K562 (cell line): ENCODE measurements around the gene OR11A1. TPM values are rescaled to one million over a fixed set of nuclear protein-coding genes. Genes with fewer than 3 reads are reported as not detected.

Source experiments
- ATAC-seq: fragments of 200-7000 bp; cut with Tn5 transposase; 3 replicates; pipeline ENCODE4 v1.9.1; 2020; ENCODE audit warnings: moderate library complexity
- BruUV-seq: library from RNA; stranded (reverse); fragments of 400-500 nt; replicated peaks from 2 replicates; lab custom pipeline; 2021; lab: Mats Ljungman, UMichigan
- CTCF ChIA-PET: fragments of 300-600 bp; formaldehyde crosslinking; extraction: SDS; loops from one replicate; lab custom pipeline; 2021; ENCODE audit warnings: low intra/inter-chr PET ratio; lab: Yijun Ruan, JAX
- POLR2A ChIA-PET: fragments of 300-600, 350-650 bp; sonication (Branson Sonifier 250); formaldehyde crosslinking; extraction: SDS; loops from one replicate; lab custom pipeline; 2021; ENCODE audit warnings: antibody characterized with exemption, inconsistent platforms; lab: Yijun Ruan, JAX
- DNase-seq, 4 experiments: peaks; one replicate each; pipeline versions ENCODE4 v3.0.0 to v3.0.0-alpha.2; 2011 to 2018; ENCODE audit warnings: low spot score in 3 of 4, mixed read lengths in 3 of 4; ENCODE audit errors: extremely low read depth in 1 of 4
- FAIRE-seq: peaks from 2 replicates; lab custom pipeline; 2011; peaks lifted over from hg19 to GRCh38; lab: Jason Lieb, UNC
- H2AFZ ChIP-seq: 2 replicates; pipeline ENCODE4 v1.6.0; 2011; ENCODE audit warnings: low read depth, low read length, control low read depth, inconsistent platforms
- H3K27ac ChIP-seq: fragments of 200-600 bp; 3 replicates; pipeline ENCODE4 v1.8.0; 2011; ENCODE audit warnings: low read depth, mild to moderate bottlenecking, control low read depth, inconsistent platforms, low read length, moderate library complexity, mixed read lengths; ENCODE audit errors: extremely low read depth
- H3K27me3 ChIP-seq, 2 experiments: fragments of 300-600 bp in 1 of 2; 2 replicates in 1 of 2; 3 replicates in 1 of 2; pipeline versions ENCODE4 v1.6.0 to v1.8.0; 2011; ENCODE audit warnings: inconsistent platforms in 2 of 2, low read length in 2 of 2, mild to moderate bottlenecking in 1 of 2, mixed read lengths in 1 of 2, moderate library complexity in 1 of 2; ENCODE audit not compliant: control insufficient read depth in 2 of 2, insufficient read depth in 2 of 2
- H3K36me3 ChIP-seq: fragments of 300-600 bp; 3 replicates; pipeline ENCODE4 v1.8.0; 2011; ENCODE audit warnings: mild to moderate bottlenecking, low read length, inconsistent platforms; ENCODE audit not compliant: control insufficient read depth, insufficient read depth
- H3K4me1 ChIP-seq, 2 experiments: fragments of 200-600 bp in 1 of 2; replicated peaks in 1 of 2; 2 replicates in 1 of 2; 3 replicates in 1 of 2; pipeline versions ENCODE4 v1.5.1 to v1.8.0; 2011; ENCODE audit warnings: inconsistent platforms in 2 of 2, low read length in 2 of 2, mild to moderate bottlenecking in 1 of 2, mixed read lengths in 1 of 2, moderate library complexity in 1 of 2; ENCODE audit not compliant: control insufficient read depth in 2 of 2, insufficient read depth in 2 of 2
- H3K4me2 ChIP-seq: 2 replicates; pipeline ENCODE4 v1.6.1; 2011; ENCODE audit warnings: low read length, control low read depth, inconsistent platforms, mixed read lengths; ENCODE audit not compliant: insufficient read depth
- H3K4me3 ChIP-seq: fragments of 200-600 bp; sonication (generic), shearing (Covaris generic); 2 replicates; pipeline ENCODE4 v1.5.1; 2016; ENCODE audit warnings: control low read depth, inconsistent platforms
- H3K79me2 ChIP-seq: fragments of 200-600 bp; 3 replicates; pipeline ENCODE4 v1.8.0; 2011; ENCODE audit warnings: low read length, inconsistent platforms; ENCODE audit not compliant: control insufficient read depth, insufficient read depth
- H3K9ac ChIP-seq, 2 experiments: 2 replicates each; pipeline versions ENCODE4 v1.6.0 to v1.6.1; 2011; ENCODE audit warnings: low read depth in 2 of 2, low read length in 2 of 2, control low read depth in 1 of 2, inconsistent platforms in 1 of 2, mild to moderate bottlenecking in 1 of 2, mixed read lengths in 1 of 2; ENCODE audit not compliant: insufficient read depth in 1 of 2
- H3K9me1 ChIP-seq: one replicate; pipeline ENCODE4 v1.6.0; 2011; ENCODE audit warnings: inconsistent platforms, mild to moderate bottlenecking, low read length, moderate library complexity; ENCODE audit not compliant: control insufficient read depth, insufficient read depth
- H3K9me3 ChIP-seq: replicated peaks from 2 replicates; pipeline ENCODE4 v1.5.1; 2011; ENCODE audit warnings: low read depth, low read length, inconsistent platforms; ENCODE audit not compliant: control insufficient read depth, insufficient read depth
- H4K20me1 ChIP-seq: replicated peaks from 2 replicates; pipeline ENCODE4 v1.6.1; 2011; ENCODE audit warnings: low read length, inconsistent platforms, mixed read lengths; ENCODE audit not compliant: control insufficient read depth, insufficient read depth
- CHD4 ChIP-seq: fragments of 200-600 bp; sonication (generic); IDR thresholded peaks from 3 replicates; pipeline ENCODE4 v1.6.1; 2012; ENCODE audit warnings: low read depth, mild to moderate bottlenecking, mixed read lengths, low read length, inconsistent platforms; ENCODE audit not compliant: insufficient read depth, insufficient replicate concordance, poor library complexity, severe bottlenecking
- DACH1 ChIP-seq: fragments of 450-650 bp; IDR thresholded peaks from 2 replicates; pipeline ENCODE4 v1.6.1; 2018; ENCODE audit not compliant: partially characterized antibody
- DDX20 ChIP-seq: fragments of 450-650 bp; IDR thresholded peaks from 2 replicates; pipeline ENCODE4 v1.6.1; 2016; ENCODE audit warnings: missing genetic modification characterization, low read depth, mild to moderate bottlenecking, missing compliant biosample characterization, moderate library complexity
- ESRRA ChIP-seq: fragments of 450-650 bp; IDR thresholded peaks from 2 replicates; pipeline ENCODE4 v1.6.1; 2014; ENCODE audit warnings: low read depth, mild to moderate bottlenecking, moderate library complexity, borderline replicate concordance
- HNRNPUL1 ChIP-seq: fragments of 200-400 bp; formaldehyde crosslinking; IDR thresholded peaks from 2 replicates; pipeline ENCODE4 v1.6.1; 2017; ENCODE audit warnings: low read length
- IRF2 ChIP-seq: sonication (generic); formaldehyde crosslinking; IDR thresholded peaks from 2 replicates; pipeline ENCODE4 v1.8.1; 2022; ENCODE audit warnings: mild to moderate bottlenecking, missing genetic modification reagents
- KLF13 ChIP-seq: fragments of 450-650 bp; IDR thresholded peaks from 2 replicates; pipeline ENCODE4 v1.6.1; 2016; ENCODE audit warnings: missing genetic modification characterization, low read depth, mild to moderate bottlenecking, missing compliant biosample characterization, moderate library complexity, borderline replicate concordance
- KLF6 ChIP-seq: fragments of 250-450 bp; sonication (Bioruptor Pico); IDR thresholded peaks from 2 replicates; pipeline ENCODE4 v1.4.0; 2020; ENCODE audit warnings: mild to moderate bottlenecking, moderate library complexity, borderline replicate concordance
- MEF2A ChIP-seq: IDR thresholded peaks from 2 replicates; pipeline ENCODE4 v1.6.1; 2011; ENCODE audit warnings: low read depth, mild to moderate bottlenecking, low read length, moderate library complexity; ENCODE audit not compliant: control insufficient read depth
- NFATC3 ChIP-seq: fragments of 450-650 bp; IDR thresholded peaks from 2 replicates; pipeline ENCODE4 v1.6.1; 2017; ENCODE audit warnings: mild to moderate bottlenecking
- NFYB ChIP-seq: IDR thresholded peaks from 2 replicates; pipeline ENCODE4 v1.6.1; 2011; ENCODE audit warnings: mild to moderate bottlenecking, moderate library complexity; ENCODE audit not compliant: insufficient read length; ENCODE audit errors: extremely low read depth
- SMC3 ChIP-seq: conservative IDR thresholded peaks from 2 replicates; pipeline ENCODE4 v1.6.1; 2011; ENCODE audit warnings: low read depth, low read length, improper control_type of control experiment; ENCODE audit not compliant: insufficient read depth
- WHSC1 ChIP-seq: IDR thresholded peaks from one replicate; pipeline ENCODE4 v1.6.1; 2012; ENCODE audit warnings: low read length, control low read depth, inconsistent platforms
- ZNF174 ChIP-seq: fragments of 250-450 bp; sonication (Bioruptor Pico); IDR thresholded peaks from 2 replicates; pipeline ENCODE4 v1.4.0; 2020; ENCODE audit warnings: mild to moderate bottlenecking
- ZNF583 ChIP-seq: fragments of 250-450 bp; sonication (Bioruptor Pico); IDR thresholded peaks from 2 replicates; pipeline ENCODE4 v1.4.0; 2020
- ZNF707 ChIP-seq: fragments of 250-450 bp; sonication (Bioruptor Pico); conservative IDR thresholded peaks from 2 replicates; pipeline ENCODE4 v1.8.0; 2022; ENCODE audit warnings: inconsistent platforms, mild to moderate bottlenecking, moderate library complexity
- WGBS: fragments of 100-300 bp; shearing (Covaris generic); methylation state at CpG from one replicate; pipeline ENCODE4 v1.1.6; 2016; ENCODE audit warnings: low coverage, mixed read lengths; ENCODE audit not compliant: insufficient coverage; ENCODE audit errors: missing lambda C conversion rate; 5-methylcytosine and 5-hydroxymethylcytosine counted together
- in situ Hi-C: fragments of 300-500 bp; cut with MboI; formaldehyde crosslinking; loops from 4 replicates; pipeline ENCODE4 v1.15.0; 2018; ENCODE audit warnings: inconsistent platforms, mixed read lengths
- intact Hi-C: fragments of 100-400 bp; cut with micrococcal nuclease; formaldehyde crosslinking; loops from 2 replicates; pipeline ENCODE4 v1.14.2; 2022
- polyA plus RNA-seq, 8 experiments: library from polyadenylated mRNA; depleted of rRNA in 4 of 8; stranded (reverse) in 5 of 8; unstranded in 3 of 8; fragments of >200 nt; fragmentation: Nextera tagmentation in 2 of 8; fragmentation: Illumina TruSeq in 1 of 8; extraction: Ambion mirVana in 2 of 8; extraction: Trizol in 1 of 8; gene quantifications; 2 replicates each; pipeline versions ENCODE4 v1.2.1 to v1.2.3, GENCODE V29; 2011 to 2014; ENCODE audit warnings: inconsistent platforms in 1 of 8, missing spikeins in 1 of 8
- total RNA-seq, 7 experiments: library from RNA; depleted of rRNA in 6 of 7; stranded (reverse); fragments of >200 nt in 6 of 7; fragmentation: Illumina TruSeq in 2 of 7; extraction: Trizol in 2 of 7; gene quantifications; 2 replicates each; pipeline versions ENCODE4 v1.2.1 to v1.2.3, GENCODE V29; 2011 to 2021; ENCODE audit warnings: low replicate concordance in 1 of 7
- TF ChIP-seq, protein P1 (sequence below), 2 experiments: fragments of 450-650 bp; conservative IDR thresholded peaks; 2 replicates each; pipeline ENCODE4 v1.6.1; 2017; ENCODE audit warnings: mild to moderate bottlenecking in 2 of 2, moderate library complexity in 2 of 2
- TF ChIP-seq, protein P2 (sequence below): sonication (generic); formaldehyde crosslinking; IDR thresholded peaks from 2 replicates; pipeline ENCODE4 v1.8.1; 2023; ENCODE audit warnings: mild to moderate bottlenecking, missing genetic modification reagents
- TF ChIP-seq, protein P3 (sequence below): fragments of 450-650 bp; conservative IDR thresholded peaks from 2 replicates; pipeline ENCODE4 v1.6.1; 2016; ENCODE audit warnings: missing genetic modification characterization, low read depth, mild to moderate bottlenecking, control low read depth, missing compliant biosample characterization

The OR11A1 gene
- total and polyA plus RNA-seq, 9 of the 15 experiments (the other 6 are each of a cell fraction or from before 2014, with no cell fraction given), result not detected

DNA sequence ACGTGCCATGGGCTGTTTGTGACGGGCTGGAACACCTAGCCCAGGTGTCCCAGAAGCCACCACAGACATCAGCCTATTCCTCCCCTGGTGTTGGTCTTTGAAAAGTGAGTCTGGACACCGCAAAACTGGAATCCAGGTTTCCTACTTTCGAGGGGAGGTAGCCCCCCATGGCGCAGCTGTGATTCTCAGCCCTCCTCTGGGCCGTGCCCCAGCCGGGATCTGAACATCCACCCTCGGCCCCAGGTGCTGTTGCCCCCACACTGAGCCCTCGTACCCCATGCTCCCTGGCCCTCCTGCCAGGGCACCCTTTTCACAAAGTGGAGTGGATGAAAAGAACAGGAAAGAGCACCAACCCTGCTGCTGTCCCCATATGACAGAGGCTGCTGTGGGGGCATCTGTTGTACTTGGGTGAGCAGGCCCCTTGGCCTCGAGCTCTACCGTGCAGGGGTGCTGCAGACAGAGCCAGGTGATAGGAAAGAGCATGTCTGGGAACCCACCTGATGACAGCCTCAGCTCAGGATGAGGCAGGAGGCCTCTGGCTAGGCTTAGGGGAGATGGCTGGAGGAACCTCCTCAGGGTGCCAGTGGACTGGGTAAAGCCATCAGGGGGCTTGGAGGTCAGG is 49.7 kb upstream of the OR11A1 start:
- no peak overlapping the region for H3K27ac ChIP-seq
- no peak overlapping the region for H2AFZ ChIP-seq
- WGBS, result 1% methylated on average over 10 of the region's 11 CpGs
- no peak for ATAC-seq
- CTCF ChIA-PET, result no interaction called here
- no peaks in the 10 kb centered on the region for H3K4me1 ChIP-seq
- no TSS peak for BruUV-seq
- peaks cover 9 to 62% of the 10 kb centered on the region in 2 experiments for H3K27me3 ChIP-seq
- intact Hi-C loops, result no loop called here
- FAIRE-seq, result no peak
- H4K20me1 ChIP-seq, result 0 out of 2 replicates have a peak, but pooled peaks cover 2% of the 10 kb centered on the region
- H3K9me3 ChIP-seq, result no peaks in the 10 kb centered on the region
- H3K79me2 ChIP-seq, result no peaks in the 10 kb centered on the region
- H3K9ac ChIP-seq, result no peak overlapping the region; a peak in 1 of 4 replicates
- H3K36me3 ChIP-seq, result no peaks in the 10 kb centered on the region
- H3K9me1 ChIP-seq, result no peaks in the 10 kb centered on the region
- no peak overlapping the region for H3K4me3 ChIP-seq
- in situ Hi-C loops, result no loop called here
- no peak for DNase-seq
- POLR2A ChIA-PET, result no interaction called here
- H3K4me2 ChIP-seq, result no peak overlapping the region
- TF ChIP-seq, protein P1, sequence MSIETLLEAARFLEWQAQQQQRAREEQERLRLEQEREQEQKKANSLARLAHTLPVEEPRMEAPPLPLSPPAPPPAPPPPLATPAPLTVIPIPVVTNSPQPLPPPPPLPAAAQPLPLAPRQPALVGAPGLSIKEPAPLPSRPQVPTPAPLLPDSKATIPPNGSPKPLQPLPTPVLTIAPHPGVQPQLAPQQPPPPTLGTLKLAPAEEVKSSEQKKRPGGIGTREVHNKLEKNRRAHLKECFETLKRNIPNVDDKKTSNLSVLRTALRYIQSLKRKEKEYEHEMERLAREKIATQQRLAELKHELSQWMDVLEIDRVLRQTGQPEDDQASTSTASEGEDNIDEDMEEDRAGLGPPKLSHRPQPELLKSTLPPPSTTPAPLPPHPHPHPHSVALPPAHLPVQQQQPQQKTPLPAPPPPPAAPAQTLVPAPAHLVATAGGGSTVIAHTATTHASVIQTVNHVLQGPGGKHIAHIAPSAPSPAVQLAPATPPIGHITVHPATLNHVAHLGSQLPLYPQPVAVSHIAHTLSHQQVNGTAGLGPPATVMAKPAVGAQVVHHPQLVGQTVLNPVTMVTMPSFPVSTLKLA (conservative IDR thresholded peaks at IDR 0.05), result no peak
- TF ChIP-seq WHSC1 (no peak), ZNF707 (CRISPR knock-in tag) (no peak), KLF13 (tag) (no peak), CHD4 (no peak), MEF2A (no peak), NFYB (no peak), ESRRA (no peak), HNRNPUL1 (no peak), ZNF174 (CRISPR knock-in tag) (no peak), IRF2 (no peak), SMC3 (no peak), KLF6 (CRISPR knock-in tag) (no peak), DDX20 (tag) (no peak), ZNF583 (CRISPR knock-in tag) (no peak), NFATC3 (no peak), DACH1 (no peak)
- TF ChIP-seq, protein P2, sequence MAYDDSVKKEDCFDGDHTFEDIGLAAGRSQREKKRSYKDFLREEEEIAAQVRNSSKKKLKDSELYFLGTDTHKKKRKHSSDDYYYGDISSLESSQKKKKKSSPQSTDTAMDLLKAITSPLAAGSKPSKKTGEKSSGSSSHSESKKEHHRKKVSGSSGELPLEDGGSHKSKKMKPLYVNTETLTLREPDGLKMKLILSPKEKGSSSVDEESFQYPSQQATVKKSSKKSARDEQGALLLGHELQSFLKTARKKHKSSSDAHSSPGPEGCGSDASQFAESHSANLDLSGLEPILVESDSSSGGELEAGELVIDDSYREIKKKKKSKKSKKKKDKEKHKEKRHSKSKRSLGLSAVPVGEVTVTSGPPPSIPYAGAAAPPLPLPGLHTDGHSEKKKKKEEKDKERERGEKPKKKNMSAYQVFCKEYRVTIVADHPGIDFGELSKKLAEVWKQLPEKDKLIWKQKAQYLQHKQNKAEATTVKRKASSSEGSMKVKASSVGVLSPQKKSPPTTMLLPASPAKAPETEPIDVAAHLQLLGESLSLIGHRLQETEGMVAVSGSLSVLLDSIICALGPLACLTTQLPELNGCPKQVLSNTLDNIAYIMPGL (CRISPR knock-in tag), result no peak
- TF ChIP-seq, protein P3, sequence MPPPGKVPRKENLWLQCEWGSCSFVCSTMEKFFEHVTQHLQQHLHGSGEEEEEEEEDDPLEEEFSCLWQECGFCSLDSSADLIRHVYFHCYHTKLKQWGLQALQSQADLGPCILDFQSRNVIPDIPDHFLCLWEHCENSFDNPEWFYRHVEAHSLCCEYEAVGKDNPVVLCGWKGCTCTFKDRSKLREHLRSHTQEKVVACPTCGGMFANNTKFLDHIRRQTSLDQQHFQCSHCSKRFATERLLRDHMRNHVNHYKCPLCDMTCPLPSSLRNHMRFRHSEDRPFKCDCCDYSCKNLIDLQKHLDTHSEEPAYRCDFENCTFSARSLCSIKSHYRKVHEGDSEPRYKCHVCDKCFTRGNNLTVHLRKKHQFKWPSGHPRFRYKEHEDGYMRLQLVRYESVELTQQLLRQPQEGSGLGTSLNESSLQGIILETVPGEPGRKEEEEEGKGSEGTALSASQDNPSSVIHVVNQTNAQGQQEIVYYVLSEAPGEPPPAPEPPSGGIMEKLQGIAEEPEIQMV (tag), result no peak
